Esophagus muscularis mucosa (tissue), 4 donors: Measurements from ENCODE around the gene AFF3. TPM values are rescaled to one million over a fixed set of nuclear protein-coding genes. Genes with fewer than 3 reads are reported as not detected.
"Not testable (repeated sequence)": the region's sequence is repeated elsewhere in the genome, so short reads cannot be mapped to it uniquely, and the experiment has no call there.

Experiments used
- DNase-seq: peaks from one replicate; pipeline ENCODE4 v3.0.0-alpha.2; 2017; ENCODE audit errors: extremely low spot score
- H3K27ac ChIP-seq, 4 donors: fragments of 200-600 bp; sonication (generic); replicated peaks in 1 of 4; 1 replicate in 3 of 4; 2 replicates in 1 of 4; pipeline ENCODE4 v1.5.1; 2016 to 2019; ENCODE audit warnings: mild to moderate bottlenecking in 1 of 4
- H3K27me3 ChIP-seq, 4 donors: fragments of 200-600 bp; sonication (generic); one replicate each; pipeline versions ENCODE4 v1.5.1 to v1.6.0; 2016 to 2019
- H3K36me3 ChIP-seq, 4 donors: fragments of 200-600 bp; sonication (generic); one replicate each; pipeline ENCODE4 v1.5.1; 2016 to 2019
- H3K4me1 ChIP-seq, 4 donors: fragments of 200-600 bp; sonication (generic); one replicate each; pipeline ENCODE4 v1.5.1; 2016 to 2019
- H3K4me3 ChIP-seq, 4 donors: fragments of 200-600 bp; sonication (generic); 1 replicate in 2 of 4; 2 replicates in 2 of 4; pipeline ENCODE4 v1.5.1; 2016 to 2019; ENCODE audit warnings: mild to moderate bottlenecking in 4 of 4, moderate library complexity in 1 of 4
- H3K9me3 ChIP-seq, 4 donors: fragments of 200-600 bp; sonication (generic); 1 replicate in 3 of 4; 2 replicates in 1 of 4; pipeline ENCODE4 v1.5.1; 2016 to 2019
- CTCF ChIP-seq, 3 experiments: fragments of 200-600 bp in 2 of 3; fragments of 450-650 bp in 1 of 3; sonication (generic) in 2 of 3; IDR thresholded peaks; one replicate each; pipeline ENCODE4 v1.5.1; 2017 to 2019; ENCODE audit warnings: antibody characterized with exemption in 3 of 3, mild to moderate bottlenecking in 2 of 3, moderate library complexity in 1 of 3
- EP300 ChIP-seq: sonication (generic); formaldehyde crosslinking; IDR thresholded peaks from one replicate; pipeline ENCODE4 v1.6.1; 2017; ENCODE audit warnings: antibody characterized with exemption
- POLR2A ChIP-seq: fragments of 450-650 bp; IDR thresholded peaks from one replicate; pipeline ENCODE4 v1.6.1; 2017; ENCODE audit warnings: antibody characterized with exemption, moderate library complexity, mild to moderate bottlenecking, low read depth
- POLR2AphosphoS5 ChIP-seq, 2 donors: sonication (generic); formaldehyde crosslinking; IDR thresholded peaks; one replicate each; pipeline ENCODE4 v1.6.1; 2017; ENCODE audit warnings: antibody characterized with exemption in 2 of 2
- WGBS: methylation state at CpG from one replicate; pipeline ENCODE4 v1.1.5; 2018; 5-methylcytosine and 5-hydroxymethylcytosine counted together
- intact Hi-C: fragments of 100-400 bp; cut with DNase I; formaldehyde crosslinking; loops from one replicate; pipeline ENCODE4 v1.15.1; 2023
- total RNA-seq, 4 donors: library from RNA; depleted of rRNA; stranded (reverse); fragments of >200 nt; gene quantifications; one replicate each; pipeline versions ENCODE4 v1.1.0 to v1.2.1, GENCODE V29; 2016

Gene AFF3
- total RNA-seq, 4 donors from 2014 or later, result 36.4 to 99.5 (median 56.9) TPM

- H3K4me3 ChIP-seq, result no peak overlapping the region
- H3K27ac ChIP-seq, result no peak overlapping the region
- WGBS, result 88% methylated on average over 2 of the region's 2 CpGs
- intact Hi-C loops, result no loop called here
- no peaks in the 10 kb centered on the region for H3K27me3 ChIP-seq
- TF ChIP-seq CTCF (IDR thresholded peaks at IDR 0.05) (no peak), POLR2A (no peak), POLR2AphosphoS5 (IDR thresholded peaks at IDR 0.05) (no peak), EP300 (no peak)
- no peaks in the 10 kb centered on the region for H3K9me3 ChIP-seq
- peaks cover 5 to 29% (median 21%) of the 10 kb centered on the region in 4 donors for H3K4me1 ChIP-seq
- no peaks in the 10 kb centered on the region for H3K36me3 ChIP-seq
- DNase-seq, result peak; percentile 89
These were observed 31.8 kb downstream of the AFF3 start for GRCh38 chr2:100110614-100111000.

GRCh38 chr2:100109986-100110613 is 32.3 kb downstream of the AFF3 start:
- TF ChIP-seq EP300 (no peak), CTCF (IDR thresholded peaks at IDR 0.05) (no peak), POLR2A (no peak), POLR2AphosphoS5 (IDR thresholded peaks at IDR 0.05) (no peak)
- Histone ChIP-seq H3K27ac (no peak overlapping the region), H3K36me3 (no peaks in the 10 kb centered on the region), H3K27me3 (peaks cover 0 to 1% (median 0%) of the 10 kb centered on the region in 4 donors), H3K9me3 (no peaks in the 10 kb centered on the region), H3K4me1 (peaks cover 6 to 34% (median 25%) of the 10 kb centered on the region in 4 donors), H3K4me3 (no peak overlapping the region)
- intact Hi-C loops, result no loop called here
- peak; percentile 78 for DNase-seq
- WGBS, result 85% methylated on average over 6 of the region's 6 CpGs

- H3K4me1 ChIP-seq, result peaks cover 6 to 37% (median 26%) of the 10 kb centered on the region in 4 donors
- H3K36me3 ChIP-seq, H3K9me3 ChIP-seq, H3K4me3 ChIP-seq, H3K27ac ChIP-seq, H3K27me3 ChIP-seq, intact Hi-C loops, DNase-seq: not testable (repeated sequence)
- WGBS, result 78% methylated on average over 3 of the region's 3 CpGs
These were observed 33.8 kb downstream of the AFF3 start for GRCh38 chr2:100108648-100109020.

- Histone ChIP-seq H3K9me3 (no peaks in the 10 kb centered on the region), H3K27ac (peak overlapping the region in 2 of 4 donors; percentile 86), H3K36me3 (no peaks in the 10 kb centered on the region), H3K4me3 (no peak overlapping the region), H3K27me3 (peaks cover 0 to 3% (median 0%) of the 10 kb centered on the region in 4 donors), H3K4me1 (peaks cover 6 to 37% (median 26%) of the 10 kb centered on the region in 4 donors)
- intact Hi-C loops, result no loop called here
- no peak for TF ChIP-seq POLR2A
- no peak for TF ChIP-seq CTCF (IDR thresholded peaks at IDR 0.05)
- no peak for TF ChIP-seq POLR2AphosphoS5 (IDR thresholded peaks at IDR 0.05)
- TF ChIP-seq EP300, result no peak
- peak; percentile 77 for DNase-seq
- WGBS, result 94% methylated on average over 6 of the region's 6 CpGs
These were observed 34.3 kb downstream of the AFF3 start for GRCh38 chr2:100107906-100108647.

- intact Hi-C loops, result no loop called here
- Histone ChIP-seq H3K27me3 (peaks cover 0 to 3% (median 0%) of the 10 kb centered on the region in 4 donors), H3K9me3 (no peaks in the 10 kb centered on the region), H3K4me3 (no peak overlapping the region), H3K27ac (peak overlapping the region; percentile 82 to 87 (median 86)), H3K4me1 (peaks cover 6 to 37% (median 26%) of the 10 kb centered on the region in 4 donors), H3K36me3 (no peaks in the 10 kb centered on the region)
- no peak for TF ChIP-seq EP300
- TF ChIP-seq CTCF (IDR thresholded peaks at IDR 0.05), result no peak
- no peak for TF ChIP-seq POLR2AphosphoS5 (IDR thresholded peaks at IDR 0.05)
- TF ChIP-seq POLR2A, result no peak
- WGBS, result 71% methylated on average over 1 of the region's 1 CpG
- peak; percentile 75 for DNase-seq
These were observed 35.0 kb downstream of the AFF3 start for GRCh38 chr2:100107440-100107839.
